Measurements from ENCODE around the gene F7.
"Not testable (repeated sequence)": the region's sequence is repeated elsewhere in the genome, so short reads cannot be mapped to it uniquely, and the experiment has no call there.

F7 gene

GRCh38 chr13:113105032-113105920 lies at the start of gene F7:
F7 (plus strand) TSS chr13:113105791; CDS start chr13:113105842, 51 bp downstream.
- no peak for DNase-seq

GRCh38 chr13:113057084-113057483 lies 48.5 kb upstream of the F7 start:
- DNase-seq, result no peak

GRCh38 chr13:113057559-113057958 lies 48.0 kb upstream of the F7 start:
- DNase-seq, result not testable (repeated sequence)

GRCh38 chr13:113058129-113058987 lies 47.2 kb upstream of the F7 start:
- no peak for DNase-seq

- no peak for DNase-seq
These were observed 46.4 kb upstream of the F7 start for GRCh38 chr13:113058988-113059850.

- DNase-seq, result no peak
These were observed 45.7 kb upstream of the F7 start for GRCh38 chr13:113059891-113060290.

- no peak for DNase-seq
These were observed 44.9 kb upstream of the F7 start for GRCh38 chr13:113060557-113061270.

GRCh38 chr13:113061271-113061625 lies 44.3 kb upstream of the F7 start:
- no peak for DNase-seq

GRCh38 chr13:113061796-113062425 lies 43.7 kb upstream of the F7 start:
- no peak for DNase-seq

GRCh38 chr13:113062691-113063090 lies 42.9 kb upstream of the F7 start:
- no peak for DNase-seq

GRCh38 chr13:113063091-113063491 lies 42.5 kb upstream of the F7 start:
- DNase-seq, result no peak

- DNase-seq, result no peak
These were observed 41.5 kb upstream of the F7 start for GRCh38 chr13:113064000-113064533.

- no peak for DNase-seq
These were observed 40.8 kb upstream of the F7 start for GRCh38 chr13:113064534-113065405.

GRCh38 chr13:113065406-113066141 lies 40.0 kb upstream of the F7 start:
- no peak for DNase-seq

- no peak for DNase-seq
These were observed 39.5 kb upstream of the F7 start for GRCh38 chr13:113066142-113066455.

- DNase-seq, result no peak
These were observed 38.8 kb upstream of the F7 start for GRCh38 chr13:113066746-113067145.

- no peak for DNase-seq
These were observed 35.5 kb upstream of the F7 start for GRCh38 chr13:113069861-113070805.

- DNase-seq, result no peak
These were observed 34.7 kb upstream of the F7 start for GRCh38 chr13:113070855-113071254.

GRCh38 chr13:113072376-113072775 lies 33.2 kb upstream of the F7 start:
- no peak for DNase-seq
